NCI-H2081 (cell line): Measurements from ENCODE around the gene UBQLNL.

Source experiments
- DNase-seq, 2 experiments: peaks; one replicate each; lab custom pipeline; 2025; lab: John Stamatoyannopoulos, UW

UBQLNL gene

GRCh38 chr11:5516599-5516998 lies at the start of gene UBQLNL:
Gene UBQLNL (minus strand): TSS chr11:5516699. CDS start chr11:5516441, 258 bp downstream.
- DNase-seq = no peak

DNA sequence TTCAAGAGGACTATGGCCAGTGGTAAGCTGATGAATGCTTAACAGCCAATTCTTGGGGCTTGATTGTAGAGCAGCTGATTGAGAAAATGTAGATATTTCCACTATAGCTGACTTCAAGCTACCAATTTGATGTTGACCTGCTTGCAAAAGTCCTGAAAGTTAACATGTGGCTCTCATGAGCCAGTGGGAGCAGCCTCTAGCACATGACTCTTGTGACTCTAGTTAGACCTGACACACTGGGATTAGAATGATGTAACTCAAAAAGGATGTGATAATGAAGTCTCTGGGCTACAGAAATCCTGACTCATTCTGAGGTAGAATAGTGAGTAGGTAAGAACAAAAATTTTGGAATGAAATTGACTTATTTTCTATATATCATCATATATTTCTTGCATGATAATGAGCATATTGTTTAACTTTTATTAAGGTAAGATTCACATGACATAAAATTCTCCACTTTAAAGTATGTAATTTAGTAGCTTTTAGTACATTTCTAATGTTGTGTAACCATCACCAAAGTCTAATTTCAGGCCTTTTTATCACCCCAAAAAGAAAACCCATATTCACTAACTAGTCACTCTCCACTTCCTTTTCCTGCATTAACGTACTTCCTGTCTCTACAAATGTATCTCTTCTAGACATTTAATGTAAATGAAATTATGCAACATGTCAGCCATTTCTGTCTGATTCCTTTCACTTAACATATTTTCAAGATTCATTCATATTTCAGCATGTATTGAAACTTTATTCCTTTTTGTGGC lies 47.9 kb upstream of the UBQLNL start:
- no peak for DNase-seq

GRCh38 chr11:5557751-5558150 lies 41.3 kb upstream of the UBQLNL start:
- DNase-seq = no peak

DNA sequence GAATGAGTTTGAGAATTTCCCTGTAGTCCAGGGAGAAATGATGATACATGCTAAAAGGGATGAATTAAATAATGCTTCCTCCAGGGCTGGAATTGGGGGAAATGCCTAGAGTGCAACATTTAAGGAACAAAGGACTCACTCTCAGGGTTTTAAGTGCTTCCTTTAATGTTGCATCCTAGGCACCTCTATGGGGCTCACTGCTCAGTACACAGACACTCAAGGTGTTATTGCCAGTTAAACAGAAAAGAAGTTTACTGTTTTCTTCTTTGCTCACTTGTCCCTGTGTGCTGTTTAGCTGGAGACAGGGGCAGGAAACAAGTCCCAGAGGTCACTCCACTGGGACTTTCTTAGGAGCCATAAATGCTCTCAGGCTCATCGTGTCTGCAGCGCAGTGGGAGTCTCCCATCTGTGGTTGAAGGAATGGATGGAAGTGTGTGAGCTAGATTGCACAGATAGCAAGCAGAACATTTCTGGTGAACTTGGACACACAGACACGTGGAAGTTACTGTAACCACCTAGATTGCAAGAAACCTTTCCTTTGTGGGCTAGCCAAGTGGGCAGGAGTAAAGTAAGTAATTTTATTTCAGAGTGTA lies 40.2 kb upstream of the UBQLNL start:
- DNase-seq = no peak

- no peak for DNase-seq
Measured at GRCh38 chr11:5553343-5553742, 36.8 kb upstream of the UBQLNL start.

- no peak for DNase-seq
Measured at GRCh38 chr11:5550440-5551095, 34.1 kb upstream of the UBQLNL start.

DNA sequence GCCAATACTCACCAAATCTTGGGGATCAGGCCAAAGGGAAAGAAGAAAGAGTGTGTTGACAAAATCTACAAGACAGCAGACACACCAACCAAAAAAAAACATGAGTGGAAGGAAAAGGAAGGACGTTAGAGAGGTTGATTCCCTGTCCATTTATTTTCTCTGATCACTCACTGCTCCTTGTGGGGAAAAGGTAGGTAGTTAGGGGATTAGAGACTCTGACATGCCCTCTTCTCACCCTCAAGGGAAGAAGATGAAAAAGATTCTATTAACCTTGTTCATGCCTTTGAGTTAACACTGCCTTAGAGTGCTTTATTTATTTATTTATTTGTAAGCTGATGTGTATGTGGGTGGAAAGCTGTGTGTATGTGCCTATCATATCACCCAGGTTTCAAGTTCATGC lies 31.9 kb upstream of the UBQLNL start, which contains the start of gene OR52H1:
OR52H1 (minus strand) TSS at position 101 of the 400 bp plus-strand sequence. CDS start 3,035 bp downstream, outside the sequence.
- DNase-seq = no peak

- no peak for DNase-seq
Measured at GRCh38 chr11:5547982-5548381, 31.5 kb upstream of the UBQLNL start.

DNA sequence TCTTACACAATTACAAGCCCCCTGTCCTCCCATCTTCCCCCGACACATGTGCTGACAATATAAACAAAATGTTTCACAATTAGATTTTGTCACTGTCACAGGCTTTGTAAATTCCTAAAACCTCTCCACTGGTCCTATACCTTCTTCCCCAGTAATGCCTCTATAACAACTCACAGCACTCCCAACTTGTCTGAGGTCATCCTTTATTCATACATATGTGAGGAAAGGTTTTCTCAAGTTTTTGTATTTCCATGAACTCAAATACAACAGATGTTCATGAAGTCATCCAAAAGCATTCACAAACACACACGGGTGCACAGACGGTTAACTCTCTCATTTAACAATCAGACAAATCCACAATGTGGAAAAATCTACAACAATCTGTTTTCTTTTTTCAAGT lies 30.0 kb upstream of the UBQLNL start:
- no peak for DNase-seq

DNA sequence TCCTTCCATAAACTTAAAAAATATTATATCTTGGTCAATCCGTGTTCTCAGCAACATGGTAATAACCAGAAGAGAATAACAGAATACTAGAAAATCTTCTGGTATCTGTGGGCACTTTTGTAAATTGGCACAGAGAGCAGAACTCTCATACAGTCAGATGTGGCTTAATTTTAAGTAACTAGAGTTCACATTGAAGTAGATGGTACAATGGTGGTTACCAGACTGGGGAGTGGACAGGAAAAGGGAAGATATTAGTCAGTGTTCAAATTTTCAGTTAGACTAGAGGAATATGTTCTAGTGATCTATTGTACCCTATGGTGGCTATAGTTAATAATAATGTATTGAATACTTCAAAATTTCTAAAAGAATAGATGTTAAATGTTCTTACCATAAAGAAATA lies 24.9 kb upstream of the UBQLNL start:
- no peak for DNase-seq

GRCh38 chr11:5536482-5536881 lies 20.0 kb upstream of the UBQLNL start:
- no peak for DNase-seq

DNA sequence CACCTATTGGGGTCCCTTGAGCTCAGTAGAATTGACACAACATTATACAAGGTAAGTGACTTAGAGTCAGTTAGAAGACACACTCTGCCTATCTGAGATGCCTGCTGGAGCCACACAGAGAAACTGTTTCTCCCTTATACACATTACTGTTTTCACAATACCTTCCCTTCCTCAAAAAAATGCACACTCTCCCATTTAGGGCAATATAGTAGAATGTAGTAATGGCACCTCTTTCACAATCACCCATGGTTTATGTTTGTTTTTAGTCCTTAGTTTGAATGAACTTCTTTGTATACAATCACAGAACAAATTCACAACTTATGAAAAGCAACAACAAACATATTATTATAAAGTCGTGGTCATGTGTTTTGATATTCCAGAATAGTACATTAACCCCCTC lies 17.5 kb upstream of the UBQLNL start:
- no peak for DNase-seq

- DNase-seq = no peak
Measured at GRCh38 chr11:5531053-5531831, 14.7 kb upstream of the UBQLNL start.

GRCh38 chr11:5528495-5528894 lies 12.0 kb upstream of the UBQLNL start:
- DNase-seq = no peak

GRCh38 chr11:5527716-5528115 lies 11.2 kb upstream of the UBQLNL start:
- no peak for DNase-seq

- DNase-seq = no peak
Measured at GRCh38 chr11:5524756-5525155, 8.3 kb upstream of the UBQLNL start.

DNA sequence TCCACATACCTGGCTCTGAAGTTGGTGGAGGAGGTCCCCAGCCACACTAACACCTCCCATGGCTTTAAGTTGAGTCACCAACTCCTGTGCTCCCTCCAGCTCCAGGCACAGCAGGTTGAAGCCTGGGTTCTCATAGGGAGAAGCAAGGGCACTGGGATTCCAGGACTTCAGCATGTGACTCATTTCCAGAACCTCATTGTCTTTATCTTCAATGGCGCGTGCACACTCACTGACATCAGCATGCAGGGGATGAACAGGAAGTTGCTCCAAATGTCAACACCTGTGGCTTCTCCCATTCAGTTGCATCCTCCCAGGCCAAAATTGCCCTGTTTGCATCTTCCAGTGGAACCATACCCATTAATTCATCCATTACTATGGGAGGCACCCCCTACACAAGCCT lies 5.8 kb upstream of the UBQLNL start:
- DNase-seq = no peak

DNA sequence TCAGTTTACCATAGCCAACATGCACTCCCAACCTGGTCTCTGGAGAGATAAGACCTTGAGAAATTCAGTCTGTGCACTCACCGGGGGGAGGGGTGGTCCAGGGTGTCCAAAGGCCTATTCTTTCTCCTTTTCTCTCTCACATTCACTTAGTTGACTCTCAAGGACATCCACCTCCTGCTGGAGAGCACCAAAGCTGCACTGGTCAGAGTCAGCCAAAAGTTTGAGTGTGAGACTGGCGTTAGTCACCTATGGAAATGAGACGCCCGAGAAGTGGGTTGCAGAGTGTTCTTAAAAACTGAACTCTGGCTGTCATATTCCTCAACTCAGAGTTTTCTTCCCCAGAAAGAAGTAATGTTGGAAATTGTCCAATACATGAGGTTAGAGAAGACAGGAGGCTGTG lies 5.0 kb upstream of the UBQLNL start:
- no peak for DNase-seq

DNA sequence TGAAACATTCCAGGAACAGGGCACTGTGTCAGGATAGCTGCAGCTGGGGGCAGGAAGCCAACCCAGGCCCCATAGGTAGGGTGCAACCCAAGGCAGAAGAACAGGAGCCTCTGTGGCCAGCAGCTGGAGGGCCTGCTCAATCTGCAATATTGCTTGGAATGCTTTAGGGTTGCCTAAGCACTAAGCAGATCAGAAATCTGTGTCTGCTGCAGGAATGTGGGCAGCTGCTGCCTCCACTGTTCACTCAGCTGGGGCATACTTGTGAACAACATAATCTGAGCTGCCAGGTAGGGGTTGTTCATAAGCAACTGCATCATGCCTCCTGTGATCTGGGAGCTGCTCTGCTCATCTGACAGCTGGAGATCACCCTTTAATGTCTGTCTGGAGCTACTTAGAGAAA lies 1.7 kb downstream of the UBQLNL start:
- DNase-seq = no peak

DNA sequence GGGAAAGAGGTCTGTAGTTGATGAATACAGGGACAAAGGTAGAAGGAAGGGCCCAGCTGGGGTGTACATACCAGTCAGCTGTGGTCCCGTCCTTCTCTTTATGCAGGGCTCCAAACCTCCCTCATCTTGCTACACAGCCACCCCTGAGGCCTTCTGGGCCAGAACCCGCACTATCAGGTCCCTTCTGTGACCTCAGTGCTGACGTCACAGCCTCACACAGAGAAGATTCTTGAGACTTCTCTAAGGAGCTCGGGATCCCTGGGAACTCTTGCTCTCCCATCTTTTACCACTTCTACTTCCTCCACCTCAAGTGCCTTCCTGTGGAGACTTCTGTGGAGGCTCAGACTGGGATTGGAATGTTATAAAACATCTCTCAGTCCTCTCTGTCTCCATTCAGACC lies 6.7 kb downstream of the UBQLNL start, which contains the start of gene UBQLN3:
UBQLN3 (minus strand) TSS at position 155 of the 400 bp plus-strand sequence. CDS start 399 bp downstream, outside the sequence.
- DNase-seq = no peak

DNA sequence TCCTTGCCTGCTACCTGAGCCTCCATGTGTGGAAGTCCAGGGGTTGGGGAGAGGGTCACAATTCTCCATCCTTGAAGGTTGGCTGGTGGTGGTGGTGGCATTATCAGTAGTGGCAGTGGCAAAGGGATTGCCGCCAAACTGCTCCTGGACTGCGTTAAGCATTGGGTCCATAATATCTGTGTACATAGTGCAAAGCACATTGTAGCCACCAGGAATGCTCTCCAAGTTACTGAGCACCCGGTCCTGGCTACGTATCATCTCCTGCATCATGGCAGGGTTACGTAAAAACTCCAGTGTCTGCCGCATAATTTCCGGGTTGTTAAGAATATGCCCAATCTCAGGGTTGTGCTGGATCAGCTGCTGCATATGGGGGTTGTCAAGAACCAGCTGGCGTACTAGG lies 7.9 kb downstream of the UBQLNL start:
- DNase-seq = no peak

DNA sequence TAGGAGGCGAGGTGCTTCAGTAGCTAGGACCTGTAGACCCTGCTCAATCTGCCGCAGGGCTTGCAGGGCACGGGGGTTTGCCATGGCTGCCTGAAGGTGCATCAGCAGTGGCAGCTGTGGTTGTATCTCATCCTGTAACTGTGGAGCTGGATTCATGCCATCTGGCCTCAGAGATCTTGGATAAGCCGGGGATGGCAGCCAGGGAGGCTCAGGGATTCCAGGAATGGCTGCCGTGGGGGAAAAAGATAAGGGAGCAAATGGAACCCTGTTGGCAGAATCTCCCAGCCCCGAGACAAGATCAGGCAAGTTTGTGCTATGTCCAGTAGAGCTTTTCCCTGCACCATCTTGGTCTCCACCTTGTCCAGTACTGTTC lies 8.6 kb downstream of the UBQLNL start:
- no peak for DNase-seq
